ENCODE results near the gene MYOM3.

- TF ChIP-seq CTCF (IDR thresholded peaks at IDR 0.05 in 2 of 3, conservative IDR thresholded peaks at IDR 0.05 in 1 of 3; ENCODE audit: borderline replicate concordance in 1 of 3, insufficient read depth in 1 of 3, low read depth in 2 of 3, low read length in 2 of 3) (no peak), SP1 (IDR thresholded peaks at IDR 0.05; ENCODE audit: low read depth) (no peak), POLR2AphosphoS5 (IDR thresholded peaks at IDR 0.05; ENCODE audit: low read depth, low read length) (no peak), SIN3A (IDR thresholded peaks at IDR 0.05; ENCODE audit: low read depth) (no peak), POLR2A (IDR thresholded peaks at IDR 0.05; ENCODE audit: borderline replicate concordance, extremely low read depth, insufficient read depth, insufficient read length) (no peak)
Measured at GRCh38 chr1:24077278-24077978, 34.5 kb downstream of the MYOM3 start.
